NCI-H2029 (cell line): ENCODE data around the gene NR2E1.

ENCODE experiments used
- DNase-seq: peaks from one replicate; lab custom pipeline; 2025; lab: John Stamatoyannopoulos, UW

NR2E1 gene

DNA sequence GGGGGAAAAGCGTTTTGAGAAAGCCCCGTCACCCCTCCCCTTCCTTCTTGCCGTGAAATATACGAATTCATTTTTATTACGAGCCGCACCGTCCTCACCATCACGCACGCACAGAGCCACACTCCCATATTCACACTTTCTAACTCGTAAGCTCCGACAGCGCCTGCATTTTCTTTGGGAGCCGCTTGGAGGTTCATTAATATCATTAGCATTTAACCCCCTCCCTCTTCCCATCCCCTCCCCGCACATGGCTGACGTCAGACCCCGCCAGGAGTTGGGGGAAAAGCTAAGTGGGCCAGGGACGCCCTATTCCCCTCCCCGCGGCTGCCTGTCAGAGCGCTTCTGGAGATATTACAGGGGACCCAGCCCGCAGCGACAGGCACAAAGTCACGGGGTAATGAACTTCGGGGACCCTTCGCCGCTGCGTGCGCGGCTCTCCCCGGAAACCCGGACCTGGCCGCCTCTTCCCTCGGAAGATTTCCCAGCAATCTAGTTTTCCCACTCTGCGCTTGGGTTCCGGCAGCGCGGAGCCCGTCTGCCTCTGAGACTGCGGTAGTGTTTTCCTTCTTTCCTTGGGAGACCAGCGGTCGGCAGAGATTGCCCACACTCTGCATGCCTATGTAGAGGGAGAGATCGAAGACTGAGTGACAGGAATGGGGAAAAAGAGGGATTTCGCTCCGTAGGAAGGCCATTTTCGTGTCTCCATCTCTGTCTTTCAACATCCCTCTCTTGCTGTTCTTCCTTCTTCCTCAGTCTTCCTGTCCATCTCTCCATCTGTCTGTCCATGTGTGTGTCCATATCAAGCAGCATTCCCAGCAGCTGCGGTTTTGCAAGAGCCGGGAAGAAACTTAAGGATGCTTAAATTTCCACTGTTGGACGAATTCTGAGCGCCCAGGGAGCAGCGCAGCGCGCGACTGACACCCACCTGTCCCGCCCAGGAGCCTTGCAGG, at the start of gene NR2E1:
Gene NR2E1 (plus strand): TSS at position 309 of the 950 bp plus-strand sequence. CDS start 744 bp downstream, outside the sequence.
- no peak for DNase-seq

DNA sequence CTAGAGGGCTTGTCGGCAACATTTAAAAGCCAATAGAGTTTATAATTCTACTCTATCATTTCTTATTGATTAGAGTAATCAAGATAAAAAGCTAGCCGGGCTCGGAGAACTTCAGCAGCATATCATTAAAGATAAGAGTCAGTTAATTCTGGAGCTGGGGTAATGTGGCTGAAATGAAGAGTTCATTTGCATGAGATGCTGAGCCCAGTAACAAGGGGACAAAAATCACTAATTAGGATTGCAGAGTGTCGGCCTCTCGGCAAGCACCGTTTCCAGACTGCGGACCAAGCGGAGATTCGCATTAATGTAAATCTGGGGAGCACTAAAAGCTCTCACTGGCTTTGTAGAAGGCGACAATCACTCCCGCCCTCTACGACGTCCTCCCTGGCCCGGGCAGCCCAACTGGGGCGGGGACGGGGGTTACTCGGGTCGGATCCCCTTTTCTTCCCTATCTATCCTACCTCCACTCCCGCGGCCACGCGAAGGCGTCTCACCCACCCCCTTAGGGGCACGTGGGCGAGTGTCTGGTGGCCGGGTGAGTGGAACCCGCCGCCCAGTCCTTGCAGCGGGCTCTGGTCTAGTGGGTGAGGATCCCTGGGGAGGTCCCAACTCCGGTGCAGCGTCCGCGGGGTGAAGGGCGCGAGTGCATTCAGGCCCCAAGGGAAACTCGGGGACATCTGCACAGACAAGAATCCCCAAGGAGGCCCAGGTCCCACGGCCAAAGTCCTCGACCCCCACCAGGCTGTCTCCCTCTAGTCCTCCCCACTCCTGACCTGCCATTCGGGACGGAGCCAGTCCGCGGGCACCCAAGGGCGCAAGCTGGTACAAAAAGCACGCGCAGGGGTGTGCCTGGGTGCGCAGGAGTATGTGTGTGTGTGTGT, 49.0 kb upstream of the NR2E1 start:
- no peak for DNase-seq

DNA sequence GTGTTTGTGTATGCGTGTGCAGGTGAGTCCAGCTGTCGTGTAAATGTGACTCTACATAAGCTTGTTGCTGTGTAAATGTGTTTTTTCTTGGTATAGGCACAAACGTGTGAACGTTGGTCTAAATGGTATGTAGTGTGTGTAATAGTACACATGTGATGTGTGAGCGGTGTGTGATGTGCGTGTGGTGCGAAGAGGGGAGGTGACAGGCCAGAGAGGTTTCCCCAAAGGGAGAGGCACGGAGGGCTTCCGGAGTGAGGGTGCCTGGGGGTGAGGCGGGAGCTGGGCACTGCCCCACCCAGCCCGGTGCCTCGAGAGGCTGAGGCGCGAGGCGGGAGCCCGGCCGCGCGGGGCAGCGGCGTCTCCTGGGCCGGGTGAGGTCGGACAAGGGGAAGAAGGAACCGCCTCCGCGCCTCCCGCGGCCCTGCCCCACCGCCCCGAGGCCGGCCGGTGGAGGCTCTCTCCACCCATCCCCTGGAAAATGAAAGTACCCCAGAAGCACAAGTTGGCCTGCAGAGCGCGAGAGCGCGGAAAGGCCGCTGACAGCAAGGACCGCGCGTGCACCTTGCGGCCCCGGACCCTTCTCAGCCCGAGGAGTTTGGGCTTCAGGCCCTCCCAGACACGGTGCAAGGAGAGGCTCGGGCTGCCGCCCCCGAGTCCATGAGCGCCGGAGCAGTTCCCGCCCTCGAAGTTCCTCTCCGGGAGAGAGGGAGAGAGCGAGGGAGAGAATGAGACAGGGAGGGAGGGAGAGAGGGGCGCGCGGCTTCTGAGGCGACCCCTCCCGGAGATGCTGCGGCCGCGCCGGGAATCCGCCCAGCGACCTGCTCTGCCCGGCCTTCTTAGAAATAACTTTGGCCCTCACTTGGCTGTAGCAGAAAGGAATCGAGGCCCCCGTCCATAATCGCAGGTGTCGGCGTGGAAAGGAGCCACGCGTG, 48.1 kb upstream of the NR2E1 start:
- DNase-seq, result no peak

DNA sequence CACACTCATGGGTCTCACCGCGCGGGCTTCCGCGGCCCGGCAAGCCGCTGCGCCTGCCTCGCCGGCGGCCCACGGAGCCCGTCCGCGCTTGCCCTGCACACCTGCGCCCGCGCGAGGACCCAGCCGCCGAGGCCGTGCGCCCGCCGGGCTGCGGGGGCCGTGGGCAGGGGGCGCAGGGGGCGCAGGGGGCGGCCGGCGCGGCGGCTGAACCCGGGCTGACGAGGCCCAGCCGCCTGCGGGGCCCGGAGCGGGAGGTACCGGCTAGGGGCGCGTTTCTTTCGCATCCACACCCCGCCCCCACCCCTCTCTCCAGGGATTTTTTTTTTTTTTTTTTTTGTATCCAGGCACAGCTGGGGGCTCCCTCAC, 47.5 kb upstream of the NR2E1 start:
- no peak for DNase-seq

DNA sequence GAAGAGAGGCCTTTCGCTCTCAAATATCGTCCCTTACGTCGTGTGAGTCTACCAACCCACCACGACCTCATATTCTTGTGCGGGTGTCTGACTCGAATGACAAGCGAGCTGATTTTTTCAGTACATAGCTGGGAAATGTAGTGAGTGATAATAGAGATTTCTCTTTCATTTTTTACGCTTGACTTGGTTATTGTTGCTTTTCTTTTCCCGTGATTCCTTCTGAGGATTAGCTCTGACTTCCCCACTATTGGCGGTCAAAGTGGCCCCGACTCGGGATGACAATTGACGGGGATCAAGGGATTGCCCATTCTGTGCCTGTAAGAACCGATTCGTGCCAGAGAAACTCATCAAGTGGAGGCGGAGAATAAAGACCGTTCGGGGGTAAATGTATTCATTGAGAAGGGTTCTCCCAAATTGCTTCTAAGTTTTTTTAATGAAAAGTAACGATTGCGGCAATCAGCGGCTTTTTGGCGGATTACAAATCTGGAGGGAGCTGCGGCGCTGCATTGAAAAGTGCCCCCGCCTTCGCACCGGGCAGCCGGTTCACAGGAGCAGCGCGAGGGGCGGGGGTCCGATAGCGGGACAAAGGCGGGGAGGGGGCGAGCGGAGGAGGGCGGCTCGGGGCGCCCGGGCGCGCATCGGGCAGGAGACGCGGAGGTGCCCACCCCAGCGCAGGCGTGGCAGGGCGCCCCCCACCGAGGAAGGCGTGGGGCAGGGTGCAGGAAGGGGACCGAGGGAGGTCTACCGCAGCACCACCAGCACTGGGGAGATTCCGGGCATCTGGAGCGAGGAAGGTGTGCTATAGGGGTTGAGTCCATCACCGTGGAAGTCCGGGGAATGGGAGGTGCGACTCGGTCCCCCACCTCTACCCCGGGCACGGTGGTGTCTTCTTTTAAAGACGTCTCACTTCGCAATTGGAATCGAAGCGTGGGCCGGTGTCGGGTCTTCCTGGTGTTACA, 46.7 kb upstream of the NR2E1 start:
- no peak for DNase-seq

DNA sequence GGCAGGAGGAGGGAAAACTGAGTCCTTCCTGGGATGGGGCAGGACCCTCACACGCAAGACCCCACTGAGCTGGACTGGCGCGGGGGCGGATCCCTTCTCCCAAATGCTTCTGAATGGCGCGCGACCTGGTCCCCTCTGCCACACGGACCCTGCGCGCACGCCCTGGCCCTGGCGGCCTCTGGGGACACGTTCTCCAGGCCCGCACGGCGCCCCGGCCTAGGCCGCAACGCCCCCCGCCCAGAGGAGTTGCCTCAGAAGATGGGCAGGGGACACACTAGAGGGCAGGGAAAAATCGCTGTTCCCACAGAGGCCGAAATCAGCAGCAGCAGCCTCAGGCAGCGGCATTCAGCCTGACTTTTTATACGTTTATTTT, 46.1 kb upstream of the NR2E1 start:
- no peak for DNase-seq

DNA sequence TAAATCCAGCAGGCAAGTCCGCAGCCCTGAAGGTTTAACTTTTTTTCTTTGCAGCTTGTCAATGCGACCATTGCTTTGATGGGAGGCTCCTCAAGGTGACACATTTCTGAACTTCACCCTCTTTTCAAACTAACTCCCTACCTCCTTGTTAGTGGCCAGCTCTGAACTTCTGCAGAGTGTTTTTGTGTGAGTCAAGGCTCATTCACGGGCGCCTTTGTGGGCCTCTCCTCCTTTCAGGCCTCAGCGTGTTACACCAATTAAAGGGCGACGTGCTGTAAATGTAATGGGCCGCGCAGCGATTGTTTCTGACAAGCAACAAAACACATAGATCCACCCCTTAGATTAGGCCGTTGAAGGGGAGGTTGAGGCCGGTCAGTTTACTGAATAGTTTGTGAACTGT, 45.5 kb upstream of the NR2E1 start:
- no peak for DNase-seq

DNA sequence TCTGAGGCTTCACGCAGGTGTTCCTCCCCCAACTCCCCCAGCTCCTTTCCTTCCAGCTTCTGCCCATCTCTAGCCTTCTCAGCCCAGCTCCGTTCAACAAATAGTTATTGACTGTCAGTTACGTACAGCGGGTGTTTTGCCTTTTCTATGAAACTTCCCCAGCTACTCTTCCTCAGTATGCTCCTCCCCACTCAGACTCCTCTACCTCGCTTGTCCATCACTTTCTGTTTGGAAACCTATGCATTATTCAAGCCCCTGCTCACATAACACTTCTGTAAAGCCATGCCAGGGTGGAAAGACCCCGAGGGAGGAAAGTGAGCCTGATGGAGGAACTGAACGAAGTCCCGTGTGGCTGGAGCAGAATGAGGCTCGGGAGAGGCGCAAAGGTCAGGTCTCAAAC, 44.2 kb upstream of the NR2E1 start:
- no peak for DNase-seq

DNA sequence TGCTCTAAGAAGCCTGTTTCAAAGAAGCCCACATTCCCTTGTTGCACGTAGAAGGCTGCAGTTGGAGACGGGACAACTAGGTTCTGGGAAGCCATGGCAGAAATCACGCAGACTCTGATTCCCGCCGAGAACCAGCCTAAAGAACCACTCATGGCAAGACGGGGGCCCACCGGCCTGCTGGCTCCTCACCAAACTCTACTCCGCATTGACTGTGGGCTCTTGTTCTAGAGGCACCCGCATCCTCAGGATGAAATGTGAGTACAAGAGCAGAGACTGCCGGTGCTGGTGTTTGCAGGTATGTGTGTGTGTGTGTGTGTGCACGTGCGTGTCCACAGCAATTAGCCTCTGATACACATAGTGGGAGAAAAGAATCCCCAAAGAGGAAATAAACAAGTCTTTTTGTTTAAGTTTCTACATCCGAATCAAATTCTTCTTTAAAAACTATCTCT, 42.3 kb upstream of the NR2E1 start:
- DNase-seq, result no peak

DNA sequence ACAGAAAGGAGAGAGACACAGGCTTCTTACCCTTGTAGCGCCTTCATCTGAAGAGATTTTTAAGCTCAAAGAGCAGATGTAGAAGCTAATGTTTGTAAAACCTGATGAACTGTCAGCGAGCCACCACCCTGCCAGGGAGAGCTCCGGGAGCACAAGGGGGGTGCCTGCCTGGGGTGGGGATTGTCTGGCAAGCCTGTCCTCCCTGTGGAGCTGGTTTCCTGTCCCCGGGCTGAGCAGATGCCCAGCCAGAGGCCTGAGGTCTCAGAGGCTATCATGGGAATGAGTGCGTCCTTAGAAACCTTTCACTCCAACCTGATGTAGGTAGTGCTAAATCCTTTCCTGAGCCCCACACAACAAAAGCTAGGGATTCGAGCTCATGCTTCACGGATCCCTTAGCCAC, 41.9 kb upstream of the NR2E1 start:
- no peak for DNase-seq

DNA sequence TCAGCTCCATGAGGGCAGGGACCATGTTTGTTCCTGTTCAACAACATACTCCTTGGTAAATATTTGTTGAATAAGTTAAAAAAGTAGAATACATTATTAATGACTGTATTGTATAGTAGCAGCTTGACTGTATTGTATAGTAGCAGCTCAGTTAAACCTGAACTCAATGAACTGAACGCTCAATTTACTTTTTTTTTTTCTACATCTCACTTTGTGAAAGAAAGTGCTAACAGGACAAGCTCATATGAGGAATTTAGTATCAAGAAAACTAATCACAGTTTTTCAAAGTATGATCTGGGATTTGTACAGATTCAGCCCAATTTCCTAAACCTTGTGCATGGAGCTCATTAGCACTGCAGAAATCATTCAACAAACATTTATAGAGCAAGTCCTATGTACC, 38.8 kb upstream of the NR2E1 start:
- no peak for DNase-seq

DNA sequence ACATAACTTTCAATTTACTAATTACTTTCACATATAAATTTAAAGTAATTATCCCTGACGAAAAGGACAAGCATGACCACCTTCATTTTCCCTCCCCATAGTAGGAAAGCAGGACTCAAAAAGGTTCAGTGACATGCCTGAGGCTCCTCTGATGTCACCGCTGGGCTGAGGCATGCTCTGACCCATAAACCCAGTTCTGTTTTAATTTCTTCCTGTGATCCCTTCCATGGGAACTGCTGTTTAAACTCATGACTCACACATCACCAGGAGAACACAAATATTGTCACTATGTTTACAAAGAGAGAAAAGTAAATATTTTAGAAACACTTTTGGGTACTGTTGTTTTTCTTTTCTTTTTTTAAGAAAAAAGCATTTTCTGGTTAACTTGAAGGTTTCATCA, 38.0 kb upstream of the NR2E1 start:
- DNase-seq, result peak; percentile 64

DNA sequence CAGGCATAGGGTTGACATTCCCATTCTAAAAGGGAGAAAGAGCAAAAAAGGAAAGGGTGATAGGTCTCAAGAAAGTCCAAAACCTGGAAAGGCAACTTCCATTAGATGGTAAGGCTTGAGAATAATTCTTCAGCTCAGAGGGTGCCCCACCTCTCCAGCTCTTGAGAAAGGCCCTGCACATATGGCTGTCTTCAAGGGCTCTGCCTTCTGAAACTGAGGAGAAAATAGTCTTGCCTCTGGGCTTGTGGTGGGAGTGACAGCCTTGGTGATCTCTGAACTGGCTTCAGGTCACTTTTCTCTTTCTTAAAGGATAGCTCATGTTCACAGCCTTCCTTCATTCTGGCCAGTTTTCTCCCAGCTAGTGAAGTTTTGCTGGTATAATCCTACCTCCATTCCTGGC, 35.6 kb upstream of the NR2E1 start:
- DNase-seq, result no peak

DNA sequence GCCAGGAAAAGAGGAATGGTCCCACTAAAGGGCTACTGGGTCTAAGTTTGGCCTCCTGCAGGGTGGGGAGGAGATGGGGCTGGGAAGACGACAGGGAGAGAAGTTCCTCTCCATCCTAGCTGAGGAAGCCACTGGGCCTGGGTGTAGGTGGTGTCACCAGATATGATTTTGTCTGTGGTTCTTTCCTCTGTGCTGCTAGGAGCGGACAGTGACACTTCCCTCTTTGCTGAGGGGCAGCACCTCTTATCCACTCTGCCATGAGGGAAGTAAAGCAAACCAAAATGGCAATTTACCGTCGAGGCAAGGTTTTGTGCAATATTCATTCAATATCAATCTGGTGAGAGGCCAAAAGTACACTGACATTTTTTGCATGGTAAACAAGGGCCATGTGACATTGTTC, 33.0 kb upstream of the NR2E1 start:
- no peak for DNase-seq

DNA sequence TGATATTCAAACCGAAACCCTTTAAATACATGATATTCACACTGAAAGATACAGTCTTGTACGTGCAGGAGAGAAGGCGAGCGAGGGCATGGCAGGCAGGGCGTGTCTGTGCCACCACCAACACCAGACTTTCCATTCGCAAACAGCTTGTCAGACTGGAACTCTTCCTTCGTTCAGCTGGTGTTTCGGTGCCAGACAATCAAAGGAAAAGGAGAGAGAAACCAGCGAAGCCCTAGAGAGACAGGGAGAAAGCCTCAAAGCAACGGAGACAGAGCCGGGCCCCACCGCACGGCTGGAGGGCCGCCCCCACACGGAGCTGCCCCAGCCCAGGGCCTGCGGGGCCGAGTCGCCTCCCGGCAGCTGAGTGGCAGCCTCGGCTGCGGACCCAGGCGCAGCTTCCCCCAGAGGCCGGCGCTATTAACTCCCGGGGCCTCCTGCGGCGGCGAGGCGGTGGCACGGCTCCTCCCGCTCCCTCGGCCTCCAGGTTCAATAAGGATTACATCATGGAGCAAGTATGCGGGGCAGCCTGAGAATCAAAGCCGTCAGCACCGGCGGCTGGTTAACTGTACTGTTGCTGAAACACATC, 32.1 kb upstream of the NR2E1 start:
- DNase-seq, result peak; percentile 56

DNA sequence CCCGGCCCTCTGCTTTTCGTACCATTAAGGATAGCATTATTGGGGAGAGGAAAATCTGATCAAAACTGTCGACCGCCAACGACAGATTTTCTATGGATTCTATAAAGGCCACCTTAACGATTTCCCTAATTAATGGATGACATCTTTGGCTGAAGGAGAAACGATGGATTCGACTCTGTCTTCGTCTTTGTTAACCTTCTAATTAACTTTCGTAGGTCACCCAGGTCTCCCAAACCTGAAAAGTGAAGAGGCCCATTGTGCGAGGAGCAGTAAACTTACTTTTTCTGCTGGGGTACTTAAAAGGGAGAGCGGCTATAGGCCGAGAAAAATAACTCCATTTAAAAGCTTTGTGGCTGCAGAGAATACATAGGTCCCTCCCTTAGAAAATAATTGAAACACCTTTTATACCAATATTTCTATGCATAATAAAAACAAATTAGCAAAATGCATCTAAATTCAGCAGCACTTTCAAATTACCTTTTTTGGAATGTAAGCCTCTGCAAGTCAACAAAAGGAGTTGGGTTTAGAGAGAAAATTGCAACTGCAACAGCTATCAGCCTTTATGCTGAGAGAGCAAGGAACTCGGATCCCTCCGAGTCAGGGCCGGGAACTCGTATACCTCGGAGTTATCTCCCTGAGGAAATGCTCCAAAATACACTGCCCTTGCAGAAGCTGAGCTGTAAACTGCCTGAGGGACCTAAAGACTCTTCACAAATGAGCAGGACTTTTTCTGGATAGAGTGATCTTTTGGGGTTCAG, 31.4 kb upstream of the NR2E1 start:
- no peak for DNase-seq

DNA sequence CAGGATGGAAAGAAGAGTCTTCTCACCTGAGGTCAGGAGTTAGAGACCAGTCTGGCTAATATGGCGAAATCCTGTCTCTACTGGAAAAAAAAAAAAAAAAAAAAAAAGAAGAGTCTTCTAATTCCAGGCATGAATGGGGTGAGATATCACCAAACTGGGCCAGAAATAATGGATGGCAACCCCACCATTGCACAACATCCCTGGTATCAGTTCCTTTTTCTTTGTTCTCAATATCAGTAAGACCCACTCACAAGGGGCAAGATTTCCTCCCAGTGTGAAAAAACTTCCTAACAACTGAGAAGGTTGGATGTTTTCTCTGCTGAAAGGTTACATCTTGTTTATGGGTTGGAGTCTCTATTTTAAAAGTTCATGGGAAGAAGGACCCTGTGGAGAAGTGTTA, 23.6 kb upstream of the NR2E1 start:
- DNase-seq, result no peak

DNA sequence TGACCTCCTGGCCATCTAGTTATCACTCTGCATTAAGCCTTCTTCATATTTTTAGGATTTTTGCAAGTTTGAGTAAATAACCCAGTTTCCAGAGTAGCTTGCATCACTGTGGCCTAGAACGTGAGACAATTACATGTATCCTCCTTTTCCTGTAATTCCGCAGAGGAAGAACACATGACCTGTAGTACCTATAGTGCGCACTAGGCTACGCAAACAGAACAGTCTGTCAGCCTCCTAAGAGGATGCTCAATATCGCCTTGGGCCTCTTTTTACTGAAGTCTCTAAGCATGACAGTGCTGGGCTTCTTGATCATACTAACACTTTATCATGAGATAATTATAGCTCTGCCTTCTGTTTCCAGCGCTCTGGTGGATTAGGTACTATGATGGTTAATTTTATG, 20.2 kb upstream of the NR2E1 start:
- no peak for DNase-seq

DNA sequence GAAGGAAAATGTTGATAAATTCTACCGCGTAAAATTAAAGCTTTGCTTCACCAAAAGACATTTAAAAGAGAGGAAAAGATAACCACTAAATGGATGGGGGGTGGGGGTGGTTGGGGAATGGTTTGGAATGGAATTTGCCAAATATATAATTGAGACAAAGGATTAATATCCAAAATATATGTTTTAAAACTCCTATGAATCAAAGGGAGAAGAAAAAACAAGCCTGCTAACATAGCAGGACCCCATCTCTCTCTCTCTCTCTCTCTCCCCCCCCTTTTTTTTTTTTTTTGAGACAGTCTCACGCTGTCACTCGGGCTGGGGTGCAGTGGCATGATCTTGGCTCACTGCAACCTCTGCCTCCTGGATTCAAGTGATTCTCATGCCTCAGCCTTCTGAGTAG, 13.4 kb upstream of the NR2E1 start:
- no peak for DNase-seq
